ENCODE results near the gene PCGF3.
"Not testable (repeated sequence)": the region's sequence is repeated elsewhere in the genome, so short reads cannot be mapped to it uniquely, and the experiment has no call there.

PCGF3 gene

GRCh38 chr4:791898-792625 is 86.4 kb downstream of the PCGF3 start:
- Histone ChIP-seq H3K36me3 (ENCODE audit: insufficient read depth, low read length) (no peaks in the 10 kb centered on the region), H3K4me1 (ENCODE audit: insufficient read depth, low read length) (peaks cover 22% of the 10 kb centered on the region), H2AFZ (ENCODE audit: low read depth, low read length) (no peak overlapping the region), H3K9me3 (ENCODE audit: low read length) (no peaks in the 10 kb centered on the region), H3K4me3 (ENCODE audit: low read length) (no peak overlapping the region), H3K27me3 (ENCODE audit: insufficient read depth, low read length) (peaks cover 43% of the 10 kb centered on the region)

- no peaks in the 10 kb centered on the region for H3K36me3 ChIP-seq (ENCODE audit: insufficient read depth, low read length)
- H3K4me1 ChIP-seq (ENCODE audit: insufficient read depth, low read length) = peaks cover 22% of the 10 kb centered on the region
- no peak overlapping the region for H2AFZ ChIP-seq (ENCODE audit: low read depth, low read length)
- H3K27me3 ChIP-seq (ENCODE audit: insufficient read depth, low read length) = peaks cover 39% of the 10 kb centered on the region
- H3K4me3 ChIP-seq (ENCODE audit: low read length) = no peak overlapping the region
- H3K9me3 ChIP-seq (ENCODE audit: low read length) = no peaks in the 10 kb centered on the region
Observed at GRCh38 chr4:792626-793092, 87.0 kb downstream of the PCGF3 start.

- no peaks in the 10 kb centered on the region for H3K36me3 ChIP-seq (ENCODE audit: insufficient read depth, low read length)
- H3K27me3 ChIP-seq (ENCODE audit: insufficient read depth, low read length) = peaks cover 37% of the 10 kb centered on the region
- H3K4me3 ChIP-seq (ENCODE audit: low read length) = no peak overlapping the region
- H3K4me1 ChIP-seq (ENCODE audit: insufficient read depth, low read length) = peaks cover 22% of the 10 kb centered on the region
- H3K9me3 ChIP-seq (ENCODE audit: low read length) = no peaks in the 10 kb centered on the region
- H2AFZ ChIP-seq (ENCODE audit: low read depth, low read length) = no peak overlapping the region
Observed at GRCh38 chr4:793093-793861, 87.6 kb downstream of the PCGF3 start.

- Histone ChIP-seq H3K36me3 (ENCODE audit: insufficient read depth, low read length) (no peaks in the 10 kb centered on the region), H3K4me1 (ENCODE audit: insufficient read depth, low read length) (peaks cover 22% of the 10 kb centered on the region), H3K4me3 (ENCODE audit: low read length) (no peak overlapping the region), H3K9me3 (ENCODE audit: low read length) (no peaks in the 10 kb centered on the region), H3K27me3 (ENCODE audit: insufficient read depth, low read length) (peaks cover 37% of the 10 kb centered on the region), H2AFZ (ENCODE audit: low read depth, low read length) (no peak overlapping the region)
Observed at GRCh38 chr4:793941-794621, 88.4 kb downstream of the PCGF3 start.

- H3K36me3 ChIP-seq (ENCODE audit: insufficient read depth, low read length) = no peaks in the 10 kb centered on the region
- no peaks in the 10 kb centered on the region for H3K9me3 ChIP-seq (ENCODE audit: low read length)
- H2AFZ ChIP-seq (ENCODE audit: low read depth, low read length) = no peak overlapping the region
- peaks cover 37% of the 10 kb centered on the region for H3K27me3 ChIP-seq (ENCODE audit: insufficient read depth, low read length)
- no peak overlapping the region for H3K4me3 ChIP-seq (ENCODE audit: low read length)
- peaks cover 22% of the 10 kb centered on the region for H3K4me1 ChIP-seq (ENCODE audit: insufficient read depth, low read length)
Observed at GRCh38 chr4:794900-795725, 89.5 kb downstream of the PCGF3 start.

- Histone ChIP-seq H3K4me3 (ENCODE audit: low read length) (no peak overlapping the region), H2AFZ (ENCODE audit: low read depth, low read length) (no peak overlapping the region), H3K9me3 (ENCODE audit: low read length) (no peaks in the 10 kb centered on the region), H3K36me3 (ENCODE audit: insufficient read depth, low read length) (no peaks in the 10 kb centered on the region), H3K27me3 (ENCODE audit: insufficient read depth, low read length) (peaks cover 37% of the 10 kb centered on the region), H3K4me1 (ENCODE audit: insufficient read depth, low read length) (peaks cover 22% of the 10 kb centered on the region)
Observed at GRCh38 chr4:795726-796119, 90.1 kb downstream of the PCGF3 start.

- H3K36me3 ChIP-seq (ENCODE audit: insufficient read depth, low read length) = no peaks in the 10 kb centered on the region
- peaks cover 37% of the 10 kb centered on the region for H3K27me3 ChIP-seq (ENCODE audit: insufficient read depth, low read length)
- H2AFZ ChIP-seq (ENCODE audit: low read depth, low read length) = no peak overlapping the region
- H3K4me3 ChIP-seq (ENCODE audit: low read length) = no peak overlapping the region
- H3K4me1 ChIP-seq (ENCODE audit: insufficient read depth, low read length) = peaks cover 22% of the 10 kb centered on the region
- H3K9me3 ChIP-seq (ENCODE audit: low read length) = no peaks in the 10 kb centered on the region
Observed at GRCh38 chr4:796206-796605, 90.6 kb downstream of the PCGF3 start.

GRCh38 chr4:797066-797465 is 91.4 kb downstream of the PCGF3 start:
- Histone ChIP-seq H3K4me3 (ENCODE audit: low read length) (no peak overlapping the region), H2AFZ (ENCODE audit: low read depth, low read length) (no peak overlapping the region), H3K9me3 (ENCODE audit: low read length) (peaks cover 5% of the 10 kb centered on the region), H3K4me1 (ENCODE audit: insufficient read depth, low read length) (peaks cover 22% of the 10 kb centered on the region), H3K27me3 (ENCODE audit: insufficient read depth, low read length) (peaks cover 37% of the 10 kb centered on the region), H3K36me3 (ENCODE audit: insufficient read depth, low read length) (no peaks in the 10 kb centered on the region)

- no peak overlapping the region for H2AFZ ChIP-seq (ENCODE audit: low read depth, low read length)
- no peaks in the 10 kb centered on the region for H3K4me1 ChIP-seq (ENCODE audit: insufficient read depth, low read length)
- peaks cover 7% of the 10 kb centered on the region for H3K27me3 ChIP-seq (ENCODE audit: insufficient read depth, low read length)
Observed at GRCh38 chr4:801436-802124, 95.9 kb downstream of the PCGF3 start.

GRCh38 chr4:803884-804283 is 98.3 kb downstream of the PCGF3 start:
- Histone ChIP-seq H3K36me3 (ENCODE audit: insufficient read depth, low read length) (no peaks in the 10 kb centered on the region), H2AFZ (ENCODE audit: low read depth, low read length) (no peak overlapping the region), H3K9me3 (ENCODE audit: low read length) (peaks cover 10% of the 10 kb centered on the region), H3K4me3 (ENCODE audit: low read length) (no peak overlapping the region), H3K4me1 (ENCODE audit: insufficient read depth, low read length) (no peaks in the 10 kb centered on the region), H3K27me3 (ENCODE audit: insufficient read depth, low read length) (no peaks in the 10 kb centered on the region)

More at GRCh38 chr4:801436-802124, 95.9 kb downstream of the PCGF3 start:
- Histone ChIP-seq H3K9me3 (ENCODE audit: low read length) (peaks cover 10% of the 10 kb centered on the region), H3K36me3 (ENCODE audit: insufficient read depth, low read length) (no peaks in the 10 kb centered on the region), H3K4me3 (ENCODE audit: low read length) (no peak overlapping the region)

GRCh38 chr4:804804-805203 is 99.2 kb downstream of the PCGF3 start:
- Histone ChIP-seq H3K4me1 (ENCODE audit: insufficient read depth, low read length) (no peaks in the 10 kb centered on the region), H3K36me3 (ENCODE audit: insufficient read depth, low read length) (no peaks in the 10 kb centered on the region), H3K27me3 (ENCODE audit: insufficient read depth, low read length) (no peaks in the 10 kb centered on the region), H2AFZ (ENCODE audit: low read depth, low read length) (no peak overlapping the region), H3K9me3 (ENCODE audit: low read length) (peaks cover 10% of the 10 kb centered on the region), H3K4me3 (ENCODE audit: low read length) (no peak overlapping the region)

GRCh38 chr4:806979-807378 is 101.3 kb downstream of the PCGF3 start:
- not testable (repeated sequence) for H2AFZ ChIP-seq (ENCODE audit: low read depth, low read length); H3K27me3 ChIP-seq (ENCODE audit: insufficient read depth, low read length); H3K36me3 ChIP-seq (ENCODE audit: insufficient read depth, low read length); H3K4me1 ChIP-seq (ENCODE audit: insufficient read depth, low read length); H3K9me3 ChIP-seq (ENCODE audit: low read length); H3K4me3 ChIP-seq (ENCODE audit: low read length)

All from neuron (in vitro differentiated cells).